ENCODE measurements around the gene TTYH3. TPM values are rescaled to one million over a fixed set of nuclear protein-coding genes. Genes with fewer than 3 reads are reported as not detected.

Gene TTYH3
- total and polyA plus RNA-seq, 2 of the 13 experiments (the other 11 are each of a cell fraction or from before 2014, with no cell fraction given): 26.3 to 50.0 TPM

DNA sequence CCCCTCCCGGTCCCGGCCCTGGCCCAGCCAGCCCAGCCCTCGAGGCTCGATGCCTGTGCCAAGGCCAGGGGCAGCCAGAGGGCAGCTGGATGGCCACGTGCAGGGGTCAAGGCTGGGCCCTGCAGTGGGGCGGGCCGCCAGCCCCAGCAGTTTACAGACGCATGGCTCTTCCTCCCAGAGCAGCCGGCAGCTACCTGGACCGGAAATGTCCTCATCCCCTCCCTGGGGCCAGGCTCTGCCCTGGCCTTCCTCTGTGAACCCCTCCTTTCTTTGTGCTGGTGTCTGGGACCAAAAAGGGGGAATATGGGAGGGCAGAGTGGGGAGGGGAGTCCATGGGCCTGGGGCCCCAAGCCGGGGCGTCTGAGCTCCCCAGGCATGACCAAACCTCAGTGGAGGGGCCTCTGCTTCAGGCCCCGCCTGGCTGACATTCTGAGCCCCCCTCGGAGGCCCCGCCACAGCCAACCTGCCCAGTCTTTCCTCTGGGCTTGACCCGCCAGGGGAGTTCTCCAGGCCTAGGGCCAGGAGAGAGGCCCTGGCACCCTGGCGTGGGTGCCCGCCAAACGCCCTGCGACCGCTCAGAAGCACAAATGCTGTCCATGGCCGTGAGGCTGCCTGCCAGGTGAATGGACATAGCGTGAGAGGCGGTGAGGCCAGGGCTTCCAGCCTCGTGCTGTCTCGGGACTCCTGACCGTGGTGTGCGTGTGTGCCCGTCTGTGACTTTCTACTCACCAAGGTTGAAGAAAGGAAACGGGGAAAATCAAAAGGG, 31.5 kb downstream of the TTYH3 start (continued):
- TF ChIP-seq, protein P1, sequence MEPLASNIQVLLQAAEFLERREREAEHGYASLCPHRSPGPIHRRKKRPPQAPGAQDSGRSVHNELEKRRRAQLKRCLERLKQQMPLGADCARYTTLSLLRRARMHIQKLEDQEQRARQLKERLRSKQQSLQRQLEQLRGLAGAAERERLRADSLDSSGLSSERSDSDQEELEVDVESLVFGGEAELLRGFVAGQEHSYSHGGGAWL (CRISPR knock-in tag; IDR thresholded peaks at IDR 0.05): peak; percentile 97
- TF ChIP-seq YEATS4 (CRISPR knock-in tag; IDR thresholded peaks at IDR 0.05; ENCODE audit: borderline replicate concordance) (peak; percentile 88; the same call in 1 of the 2 replicates), TGIF2 (CRISPR knock-in tag; IDR thresholded peaks at IDR 0.05) (peak; percentile 86), ZNF335 (CRISPR knock-in tag; IDR thresholded peaks at IDR 0.05) (peak; percentile 67; the same call in 1 of the 2 replicates), HOXA5 (CRISPR knock-in tag; IDR thresholded peaks at IDR 0.05) (peak; percentile 90), MED13 (CRISPR knock-in tag; IDR thresholded peaks at IDR 0.05) (peak; percentile 10; the same call in 1 of the 2 replicates), HOXA3 (CRISPR knock-in tag; IDR thresholded peaks at IDR 0.05) (peak; percentile 89), ZNF556 (CRISPR knock-in tag; IDR thresholded peaks at IDR 0.05; ENCODE audit: borderline replicate concordance) (peak; percentile 93; the same call in 1 of the 2 replicates), ZNF777 (CRISPR knock-in tag; IDR thresholded peaks at IDR 0.05) (peak; percentile 76), KDM5B (CRISPR knock-in tag; IDR thresholded peaks at IDR 0.05; ENCODE audit: borderline replicate concordance) (peak; percentile 84; the same call in 1 of the 2 replicates), NKX3-1 (CRISPR knock-in tag; IDR thresholded peaks at IDR 0.05) (peak; percentile 84), ZNF850 (CRISPR knock-in tag; conservative IDR thresholded peaks at IDR 0.05) (no peak)
- TF ChIP-seq, protein P2, sequence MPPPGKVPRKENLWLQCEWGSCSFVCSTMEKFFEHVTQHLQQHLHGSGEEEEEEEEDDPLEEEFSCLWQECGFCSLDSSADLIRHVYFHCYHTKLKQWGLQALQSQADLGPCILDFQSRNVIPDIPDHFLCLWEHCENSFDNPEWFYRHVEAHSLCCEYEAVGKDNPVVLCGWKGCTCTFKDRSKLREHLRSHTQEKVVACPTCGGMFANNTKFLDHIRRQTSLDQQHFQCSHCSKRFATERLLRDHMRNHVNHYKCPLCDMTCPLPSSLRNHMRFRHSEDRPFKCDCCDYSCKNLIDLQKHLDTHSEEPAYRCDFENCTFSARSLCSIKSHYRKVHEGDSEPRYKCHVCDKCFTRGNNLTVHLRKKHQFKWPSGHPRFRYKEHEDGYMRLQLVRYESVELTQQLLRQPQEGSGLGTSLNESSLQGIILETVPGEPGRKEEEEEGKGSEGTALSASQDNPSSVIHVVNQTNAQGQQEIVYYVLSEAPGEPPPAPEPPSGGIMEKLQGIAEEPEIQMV (CRISPR knock-in tag; IDR thresholded peaks at IDR 0.05; ENCODE audit: low read depth): peak; percentile 61; the same call in 1 of the 2 replicates
- TF ChIP-seq, protein P3, sequence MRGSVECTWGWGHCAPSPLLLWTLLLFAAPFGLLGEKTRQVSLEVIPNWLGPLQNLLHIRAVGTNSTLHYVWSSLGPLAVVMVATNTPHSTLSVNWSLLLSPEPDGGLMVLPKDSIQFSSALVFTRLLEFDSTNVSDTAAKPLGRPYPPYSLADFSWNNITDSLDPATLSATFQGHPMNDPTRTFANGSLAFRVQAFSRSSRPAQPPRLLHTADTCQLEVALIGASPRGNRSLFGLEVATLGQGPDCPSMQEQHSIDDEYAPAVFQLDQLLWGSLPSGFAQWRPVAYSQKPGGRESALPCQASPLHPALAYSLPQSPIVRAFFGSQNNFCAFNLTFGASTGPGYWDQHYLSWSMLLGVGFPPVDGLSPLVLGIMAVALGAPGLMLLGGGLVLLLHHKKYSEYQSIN (CRISPR knock-in tag; IDR thresholded peaks at IDR 0.05; ENCODE audit: borderline replicate concordance): no peak; the same call in 1 of the 2 replicates
- TF ChIP-seq, protein P4, sequence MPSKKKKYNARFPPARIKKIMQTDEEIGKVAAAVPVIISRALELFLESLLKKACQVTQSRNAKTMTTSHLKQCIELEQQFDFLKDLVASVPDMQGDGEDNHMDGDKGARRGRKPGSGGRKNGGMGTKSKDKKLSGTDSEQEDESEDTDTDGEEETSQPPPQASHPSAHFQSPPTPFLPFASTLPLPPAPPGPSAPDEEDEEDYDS (CRISPR knock-in tag; IDR thresholded peaks at IDR 0.05): no peak
- TF ChIP-seq, protein P5, sequence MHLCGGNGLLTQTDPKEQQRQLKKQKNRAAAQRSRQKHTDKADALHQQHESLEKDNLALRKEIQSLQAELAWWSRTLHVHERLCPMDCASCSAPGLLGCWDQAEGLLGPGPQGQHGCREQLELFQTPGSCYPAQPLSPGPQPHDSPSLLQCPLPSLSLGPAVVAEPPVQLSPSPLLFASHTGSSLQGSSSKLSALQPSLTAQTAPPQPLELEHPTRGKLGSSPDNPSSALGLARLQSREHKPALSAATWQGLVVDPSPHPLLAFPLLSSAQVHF (CRISPR knock-in tag; IDR thresholded peaks at IDR 0.05): peak; percentile 91
- TF ChIP-seq, protein P6, sequence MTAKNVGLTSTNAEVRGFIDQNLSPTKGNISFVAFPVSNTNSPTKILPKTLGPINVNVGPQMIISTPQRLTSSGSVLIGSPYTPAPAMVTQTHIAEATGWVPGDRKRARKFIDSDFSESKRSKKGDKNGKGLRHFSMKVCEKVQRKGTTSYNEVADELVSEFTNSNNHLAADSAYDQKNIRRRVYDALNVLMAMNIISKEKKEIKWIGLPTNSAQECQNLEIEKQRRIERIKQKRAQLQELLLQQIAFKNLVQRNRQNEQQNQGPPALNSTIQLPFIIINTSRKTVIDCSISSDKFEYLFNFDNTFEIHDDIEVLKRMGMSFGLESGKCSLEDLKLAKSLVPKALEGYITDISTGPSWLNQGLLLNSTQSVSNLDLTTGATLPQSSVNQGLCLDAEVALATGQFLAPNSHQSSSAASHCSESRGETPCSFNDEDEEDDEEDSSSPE (CRISPR knock-in tag; IDR thresholded peaks at IDR 0.05): peak; percentile 93
- TF ChIP-seq, protein P7, sequence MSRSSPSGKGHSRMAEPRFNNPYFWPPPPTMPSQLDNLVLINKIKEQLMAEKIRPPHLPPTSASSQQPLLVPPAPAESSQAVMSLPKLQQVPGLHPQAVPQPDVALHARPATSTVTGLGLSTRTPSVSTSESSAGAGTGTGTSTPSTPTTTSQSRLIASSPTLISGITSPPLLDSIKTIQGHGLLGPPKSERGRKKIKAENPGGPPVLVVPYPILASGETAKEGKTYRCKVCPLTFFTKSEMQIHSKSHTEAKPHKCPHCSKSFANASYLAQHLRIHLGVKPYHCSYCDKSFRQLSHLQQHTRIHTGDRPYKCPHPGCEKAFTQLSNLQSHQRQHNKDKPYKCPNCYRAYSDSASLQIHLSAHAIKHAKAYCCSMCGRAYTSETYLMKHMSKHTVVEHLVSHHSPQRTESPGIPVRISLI (CRISPR knock-in tag; IDR thresholded peaks at IDR 0.05; ENCODE audit: borderline replicate concordance): 0 out of 2 replicates have a peak, but pooled peaks have one; percentile 13
- TF ChIP-seq, protein P8, sequence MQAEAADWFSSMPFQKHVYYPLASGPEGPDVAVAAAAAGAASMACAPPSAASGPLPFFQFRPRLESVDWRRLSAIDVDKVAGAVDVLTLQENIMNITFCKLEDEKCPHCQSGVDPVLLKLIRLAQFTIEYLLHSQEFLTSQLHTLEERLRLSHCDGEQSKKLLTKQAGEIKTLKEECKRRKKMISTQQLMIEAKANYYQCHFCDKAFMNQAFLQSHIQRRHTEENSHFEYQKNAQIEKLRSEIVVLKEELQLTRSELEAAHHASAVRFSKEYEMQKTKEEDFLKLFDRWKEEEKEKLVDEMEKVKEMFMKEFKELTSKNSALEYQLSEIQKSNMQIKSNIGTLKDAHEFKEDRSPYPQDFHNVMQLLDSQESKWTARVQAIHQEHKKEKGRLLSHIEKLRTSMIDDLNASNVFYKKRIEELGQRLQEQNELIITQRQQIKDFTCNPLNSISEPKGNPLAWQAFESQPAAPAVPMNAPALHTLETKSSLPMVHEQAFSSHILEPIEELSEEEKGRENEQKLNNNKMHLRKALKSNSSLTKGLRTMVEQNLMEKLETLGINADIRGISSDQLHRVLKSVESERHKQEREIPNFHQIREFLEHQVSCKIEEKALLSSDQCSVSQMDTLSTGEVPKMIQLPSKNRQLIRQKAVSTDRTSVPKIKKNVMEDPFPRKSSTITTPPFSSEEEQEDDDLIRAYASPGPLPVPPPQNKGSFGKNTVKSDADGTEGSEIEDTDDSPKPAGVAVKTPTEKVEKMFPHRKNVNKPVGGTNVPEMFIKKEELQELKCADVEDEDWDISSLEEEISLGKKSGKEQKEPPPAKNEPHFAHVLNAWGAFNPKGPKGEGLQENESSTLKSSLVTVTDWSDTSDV (CRISPR knock-in tag; IDR thresholded peaks at IDR 0.05): no peak

Measured in HepG2 (cell line).